H9 (cell line): ENCODE measurements around the gene TDRD1. TPM values are rescaled to one million over a fixed set of nuclear protein-coding genes. Genes with fewer than 3 reads are reported as not detected.

Experiments used
- DNase-seq: peaks from one replicate; pipeline ENCODE4 v3.0.0-alpha.2; 2017
- H2AFZ ChIP-seq: one replicate; pipeline ENCODE4 v1.6.1; 2013; ENCODE audit warnings: mild to moderate bottlenecking, low read length, control low read depth, moderate library complexity
- H2AK5ac ChIP-seq: 2 replicates; pipeline ENCODE4 v1.6.1; 2013; ENCODE audit warnings: low read length, control low read depth, mixed read lengths; ENCODE audit not compliant: insufficient read length
- H2BK120ac ChIP-seq: one replicate; pipeline ENCODE4 v1.6.1; 2013; ENCODE audit warnings: low read depth, mild to moderate bottlenecking, low read length, control low read depth, inconsistent platforms; ENCODE audit not compliant: poor library complexity, severe bottlenecking
- H2BK12ac ChIP-seq: 2 replicates; pipeline ENCODE4 v1.6.1; 2013; ENCODE audit warnings: low read length, control low read depth, mixed read lengths, low read depth; ENCODE audit not compliant: insufficient read length
- H2BK15ac ChIP-seq: 2 replicates; pipeline ENCODE4 v1.6.1; 2013; ENCODE audit warnings: low read depth, low read length, control low read depth
- H2BK20ac ChIP-seq: one replicate; pipeline ENCODE4 v1.6.1; 2013; ENCODE audit warnings: low read depth, mild to moderate bottlenecking, low read length, control low read depth, inconsistent platforms; ENCODE audit not compliant: poor library complexity, severe bottlenecking
- H2BK5ac ChIP-seq: 2 replicates; pipeline ENCODE4 v1.6.1; 2013; ENCODE audit warnings: low read length, control low read depth, mixed read lengths; ENCODE audit not compliant: insufficient read length
- H3K14ac ChIP-seq: 2 replicates; pipeline ENCODE4 v1.6.1; 2013; ENCODE audit warnings: low read length, control low read depth; ENCODE audit not compliant: insufficient read depth
- H3K18ac ChIP-seq: 2 replicates; pipeline ENCODE4 v1.6.1; 2013; ENCODE audit warnings: low read depth, mild to moderate bottlenecking, mixed read lengths, low read length, control low read depth; ENCODE audit not compliant: insufficient read length
- H3K23ac ChIP-seq: 2 replicates; pipeline ENCODE4 v1.6.1; 2013; ENCODE audit warnings: low read length, control low read depth, mixed read lengths, low read depth; ENCODE audit not compliant: insufficient read length
- H3K23me2 ChIP-seq: 2 replicates; pipeline ENCODE4 v1.6.1; 2013; ENCODE audit warnings: low read depth, mild to moderate bottlenecking, mixed read lengths, low read length, control low read depth; ENCODE audit not compliant: insufficient read length, poor library complexity, severe bottlenecking
- H3K27ac ChIP-seq: 2 replicates; pipeline ENCODE4 v1.5.1; 2013; ENCODE audit warnings: low read length, control low read depth, mixed read lengths, low read depth; ENCODE audit not compliant: insufficient read length
- H3K27me3 ChIP-seq: 2 replicates; pipeline ENCODE4 v1.6.1; 2013; ENCODE audit warnings: low read length, control low read depth, inconsistent platforms; ENCODE audit not compliant: insufficient read depth
- H3K4ac ChIP-seq: 2 replicates; pipeline ENCODE4 v1.6.1; 2013; ENCODE audit warnings: low read depth, mild to moderate bottlenecking, control low read depth, inconsistent platforms, low read length, moderate library complexity
- H3K4me1 ChIP-seq: 2 replicates; pipeline ENCODE4 v1.6.1; 2013; ENCODE audit warnings: low read length, control low read depth, inconsistent platforms; ENCODE audit not compliant: insufficient read depth
- H3K4me2 ChIP-seq: 2 replicates; pipeline ENCODE4 v1.6.1; 2013; ENCODE audit warnings: low read length, control low read depth, mixed read lengths; ENCODE audit not compliant: insufficient read length, insufficient read depth
- H3K56ac ChIP-seq: 2 replicates; pipeline ENCODE4 v1.6.1; 2013; ENCODE audit warnings: low read depth, mild to moderate bottlenecking, mixed read lengths, low read length, control low read depth; ENCODE audit not compliant: insufficient read length
- H3K79me1 ChIP-seq: 2 replicates; pipeline ENCODE4 v1.6.1; 2013; ENCODE audit warnings: low read depth, mild to moderate bottlenecking, moderate library complexity, low read length, control low read depth, inconsistent platforms; ENCODE audit not compliant: insufficient read depth, poor library complexity, severe bottlenecking
- H3K79me2 ChIP-seq: 2 replicates; pipeline ENCODE4 v1.6.1; 2013; ENCODE audit warnings: low read length, control low read depth, inconsistent platforms; ENCODE audit not compliant: insufficient read depth
- H3K9ac ChIP-seq: 2 replicates; pipeline ENCODE4 v1.6.1; 2013; ENCODE audit warnings: low read length, control low read depth, mixed read lengths; ENCODE audit not compliant: insufficient read length; ENCODE audit errors: extremely low read depth
- H3K9me3 ChIP-seq: one replicate; pipeline ENCODE4 v1.6.1; 2013; ENCODE audit warnings: low read depth, low read length, inconsistent platforms; ENCODE audit not compliant: control insufficient read depth
- H3T11ph ChIP-seq: one replicate; pipeline ENCODE4 v1.6.1; 2013; ENCODE audit warnings: mild to moderate bottlenecking, low read length, control low read depth, inconsistent platforms
- H4K20me1 ChIP-seq: one replicate; pipeline ENCODE4 v1.6.1; 2013; ENCODE audit not compliant: control insufficient read depth, insufficient read length, insufficient read depth
- H4K5ac ChIP-seq: 2 replicates; pipeline ENCODE4 v1.6.1; 2013; ENCODE audit warnings: low read depth, mild to moderate bottlenecking, mixed read lengths, low read length, control low read depth; ENCODE audit not compliant: insufficient read length
- H4K8ac ChIP-seq: replicated peaks from 2 replicates; pipeline ENCODE4 v1.6.1; 2013; ENCODE audit warnings: low read length, control low read depth, mixed read lengths, low read depth; ENCODE audit not compliant: insufficient read length
- H4K91ac ChIP-seq: 2 replicates; pipeline ENCODE4 v1.6.1; 2013; ENCODE audit warnings: low read depth, mild to moderate bottlenecking, moderate library complexity, mixed read lengths, low read length, control low read depth; ENCODE audit not compliant: insufficient read length
- H3K27ac Mint-ChIP-seq, 3 experiments: 2 replicates in 2 of 3; 3 replicates in 1 of 3; pipeline ENCODE4 v1.8.0; 2020 to 2021; ENCODE audit warnings: mixed read lengths in 3 of 3, mild to moderate bottlenecking in 1 of 3, moderate library complexity in 1 of 3
- H3K27me3 Mint-ChIP-seq: 2 replicates; pipeline ENCODE4 v1.8.0; 2021; ENCODE audit warnings: low read depth, mild to moderate bottlenecking, moderate library complexity, mixed read lengths
- H3K36me3 Mint-ChIP-seq, 3 experiments: 2 replicates in 2 of 3; 3 replicates in 1 of 3; pipeline ENCODE4 v1.8.0; 2020 to 2021; ENCODE audit warnings: low read depth in 3 of 3, mixed read lengths in 3 of 3; ENCODE audit not compliant: insufficient read depth in 1 of 3
- H3K4me1 Mint-ChIP-seq, 2 experiments: 2 replicates each; pipeline ENCODE4 v1.8.0; 2020; ENCODE audit warnings: mixed read lengths in 2 of 2
- H3K4me3 Mint-ChIP-seq, 2 experiments: 2 replicates in 1 of 2; 3 replicates in 1 of 2; pipeline ENCODE4 v1.8.0; 2020 to 2021; ENCODE audit warnings: mild to moderate bottlenecking in 2 of 2, mixed read lengths in 2 of 2, moderate library complexity in 1 of 2
- H3K9me3 Mint-ChIP-seq, 2 experiments: 2 replicates in 1 of 2; 3 replicates in 1 of 2; pipeline ENCODE4 v1.8.0; 2020; ENCODE audit warnings: mild to moderate bottlenecking in 2 of 2, mixed read lengths in 2 of 2, moderate library complexity in 1 of 2
- WGBS: extraction: QIAGEN DNeasy Blood & Tissue Kit; methylation state at CpG from one replicate; pipeline ENCODE4 v1.1.7; 2013; ENCODE audit warnings: missing lambda C conversion rate, low lambda C conversion rate, mixed read lengths; ENCODE audit not compliant: insufficient read length; ENCODE audit errors: extremely low coverage; 5-methylcytosine and 5-hydroxymethylcytosine counted together
- total RNA-seq: library from RNA; stranded (reverse); gene quantifications from 2 replicates; pipeline ENCODE4 v1.2.1, GENCODE V29; 2021
- TF ChIP-seq, protein P1 (sequence below): fragments of 200-600 bp; sonication (generic); conservative IDR thresholded peaks from 3 replicates; pipeline ENCODE4 v1.8.0; 2021; ENCODE audit warnings: antibody characterized with exemption, mild to moderate bottlenecking

TDRD1 gene
- total RNA-seq, 1 experiment from 2014 or later = 0.15 TPM

DNA sequence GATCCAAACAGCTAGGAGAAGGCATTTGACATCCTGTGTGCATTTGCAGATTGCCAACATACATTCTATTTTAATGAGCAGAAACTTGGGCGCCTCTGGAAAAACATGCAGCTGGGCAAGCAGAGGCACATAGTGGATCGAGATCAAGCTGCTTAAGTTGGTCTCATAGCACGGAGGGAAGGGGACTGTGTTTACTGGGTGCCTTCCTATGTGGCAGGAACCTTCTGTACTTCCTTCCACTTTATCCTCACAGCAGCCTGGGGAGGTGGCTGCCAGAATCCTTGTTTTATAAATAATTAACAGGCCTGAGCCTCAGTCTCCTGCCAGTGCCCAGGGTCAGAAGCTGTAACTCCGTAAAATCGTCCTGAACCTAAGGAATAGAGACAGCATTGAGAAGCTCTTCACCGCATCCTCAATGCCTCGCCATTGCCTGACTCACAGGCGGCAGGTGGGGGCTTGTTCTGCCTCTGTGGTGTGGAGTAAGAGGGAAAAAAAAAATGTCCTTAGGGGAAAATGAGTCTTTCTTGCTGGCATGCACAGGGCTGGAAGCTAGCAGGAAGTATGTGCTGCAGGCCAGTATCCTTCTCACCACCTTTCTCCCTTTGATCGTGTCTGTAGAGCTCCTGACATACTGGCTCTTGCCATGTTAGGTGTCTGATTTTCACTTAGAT is 66.1 kb downstream of the TDRD1 start:
- H3T11ph ChIP-seq = no peak overlapping the region
- H3K27me3 ChIP-seq = no peaks in the 10 kb centered on the region; the same call in 1 of the 2 replicates
- H3K27ac ChIP-seq = no peak overlapping the region
- H3K23ac ChIP-seq = no peak overlapping the region
- no peaks in the 10 kb centered on the region for H4K20me1 ChIP-seq
- WGBS = no CpG with 5 or more reads among the region's 9 CpGs
- no peak overlapping the region for H3K4ac ChIP-seq
- H2BK20ac ChIP-seq = no peak overlapping the region
- Mint-ChIP-seq H3K36me3 (no peaks in the 10 kb centered on the region), H3K4me3 (no peak overlapping the region), H3K9me3 (no peaks in the 10 kb centered on the region), H3K27ac (no peak overlapping the region), H3K27me3 (peaks cover 32% of the 10 kb centered on the region), H3K4me1 (peaks cover 8 to 13% of the 10 kb centered on the region in 2 experiments)
- TF ChIP-seq, protein P1, sequence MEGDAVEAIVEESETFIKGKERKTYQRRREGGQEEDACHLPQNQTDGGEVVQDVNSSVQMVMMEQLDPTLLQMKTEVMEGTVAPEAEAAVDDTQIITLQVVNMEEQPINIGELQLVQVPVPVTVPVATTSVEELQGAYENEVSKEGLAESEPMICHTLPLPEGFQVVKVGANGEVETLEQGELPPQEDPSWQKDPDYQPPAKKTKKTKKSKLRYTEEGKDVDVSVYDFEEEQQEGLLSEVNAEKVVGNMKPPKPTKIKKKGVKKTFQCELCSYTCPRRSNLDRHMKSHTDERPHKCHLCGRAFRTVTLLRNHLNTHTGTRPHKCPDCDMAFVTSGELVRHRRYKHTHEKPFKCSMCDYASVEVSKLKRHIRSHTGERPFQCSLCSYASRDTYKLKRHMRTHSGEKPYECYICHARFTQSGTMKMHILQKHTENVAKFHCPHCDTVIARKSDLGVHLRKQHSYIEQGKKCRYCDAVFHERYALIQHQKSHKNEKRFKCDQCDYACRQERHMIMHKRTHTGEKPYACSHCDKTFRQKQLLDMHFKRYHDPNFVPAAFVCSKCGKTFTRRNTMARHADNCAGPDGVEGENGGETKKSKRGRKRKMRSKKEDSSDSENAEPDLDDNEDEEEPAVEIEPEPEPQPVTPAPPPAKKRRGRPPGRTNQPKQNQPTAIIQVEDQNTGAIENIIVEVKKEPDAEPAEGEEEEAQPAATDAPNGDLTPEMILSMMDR = no peak
- no peaks in the 10 kb centered on the region for H3K4me1 ChIP-seq
- H2AFZ ChIP-seq = no peak overlapping the region
- H2AK5ac ChIP-seq = no peak overlapping the region
- H3K9me3 ChIP-seq = no peaks in the 10 kb centered on the region
- no peak overlapping the region for H4K91ac ChIP-seq
- no peak overlapping the region for H3K14ac ChIP-seq
- H4K5ac ChIP-seq = no peak overlapping the region
- no peaks in the 10 kb centered on the region for H3K23me2 ChIP-seq
- no peak for DNase-seq
- H2BK120ac ChIP-seq = no peak overlapping the region
- no peak overlapping the region for H3K18ac ChIP-seq
- H3K9ac ChIP-seq = no peak overlapping the region
- no peak overlapping the region for H2BK5ac ChIP-seq
- no peaks in the 10 kb centered on the region for H3K79me2 ChIP-seq
- H3K79me1 ChIP-seq = no peaks in the 10 kb centered on the region
- no peak overlapping the region for H2BK15ac ChIP-seq
- no peak overlapping the region for H2BK12ac ChIP-seq
- no peak overlapping the region for H3K56ac ChIP-seq
- H3K4me2 ChIP-seq = no peak overlapping the region
- H4K8ac ChIP-seq = no peak overlapping the region
